OCI-LY1 (cell line): ENCODE results near the gene CLEC16A.
A peak's percentile ranks its signal among the peaks of the same experiment; 100 is the strongest.

Source experiments
- H2AFZ ChIP-seq: fragments of 200-600 bp; sonication (generic), shearing (Covaris generic); 2 replicates; pipeline ENCODE4 v1.6.0; 2014; ENCODE audit warnings: antibody characterized with exemption, mild to moderate bottlenecking, low read length
- H3F3A ChIP-seq: fragments of 200-600 bp; sonication (generic), shearing (Covaris generic); 2 replicates; pipeline ENCODE4 v1.6.0; 2014; ENCODE audit warnings: mild to moderate bottlenecking, antibody characterized with exemption, low read length, moderate library complexity; ENCODE audit not compliant: insufficient read depth
- H3K27ac ChIP-seq: fragments of 200-600 bp; sonication (generic); 2 replicates; pipeline ENCODE4 v1.5.1; 2014; ENCODE audit warnings: low read length, mixed run types, mild to moderate bottlenecking, low read depth; ENCODE audit not compliant: poor library complexity, severe bottlenecking
- H3K27me3 ChIP-seq: fragments of 200-600 bp; sonication (generic); 2 replicates; pipeline ENCODE4 v1.6.0; 2014; ENCODE audit warnings: antibody characterized with exemption, mild to moderate bottlenecking, low read length, moderate library complexity; ENCODE audit not compliant: insufficient read depth
- H3K36me3 ChIP-seq: fragments of 200-600 bp; sonication (generic); 2 replicates; pipeline ENCODE4 v1.6.1; 2014; ENCODE audit warnings: mild to moderate bottlenecking, antibody characterized with exemption, low read length, moderate library complexity, mixed read lengths; ENCODE audit not compliant: insufficient read depth
- H3K4me1 ChIP-seq: fragments of 200-600 bp; sonication (generic); 2 replicates; pipeline ENCODE4 v1.5.1; 2014; ENCODE audit warnings: mild to moderate bottlenecking, low read length, moderate library complexity; ENCODE audit not compliant: insufficient read depth, severe bottlenecking
- H3K4me2 ChIP-seq: fragments of 200-600 bp; sonication (generic), shearing (Covaris generic); 2 replicates; pipeline ENCODE4 v1.6.1; 2014; ENCODE audit warnings: low read length
- H3K4me3 ChIP-seq: fragments of 200-600 bp; sonication (generic); 2 replicates; pipeline ENCODE4 v1.5.1; 2014; ENCODE audit warnings: low read length, low read depth, mild to moderate bottlenecking, mixed read lengths; ENCODE audit not compliant: poor library complexity, severe bottlenecking
- H3K79me2 ChIP-seq: fragments of 200-600 bp; shearing (Covaris generic); 2 replicates; pipeline ENCODE4 v1.6.1; 2016; ENCODE audit warnings: mixed run types, low read length, mixed read lengths; ENCODE audit not compliant: insufficient read depth
- H3K9ac ChIP-seq: fragments of 200-600 bp; sonication (generic), shearing (Covaris generic); 2 replicates; pipeline ENCODE4 v1.6.1; 2014; ENCODE audit warnings: mild to moderate bottlenecking, low read length, mixed read lengths
- H3K9me2 ChIP-seq: fragments of 200-600 bp; sonication (generic), shearing (Covaris generic); 2 replicates; pipeline ENCODE4 v1.6.1; 2014; ENCODE audit warnings: low read depth, mild to moderate bottlenecking, low read length, mixed read lengths
- H3K9me3 ChIP-seq: fragments of 200-600 bp; shearing (Covaris generic); 2 replicates; pipeline ENCODE4 v1.6.1; 2014; ENCODE audit warnings: low read length, mixed read lengths
- H4K20me1 ChIP-seq: fragments of 200-600 bp; sonication (generic), shearing (Covaris generic); 2 replicates; pipeline ENCODE4 v1.6.0; 2016; ENCODE audit warnings: mild to moderate bottlenecking, low read length; ENCODE audit not compliant: insufficient read depth
- EZH2 ChIP-seq: fragments of 200-600 bp; sonication (generic), shearing (Covaris generic); IDR thresholded peaks from 2 replicates; pipeline ENCODE4 v1.8.0; 2017; ENCODE audit warnings: borderline replicate concordance, mixed run types, mild to moderate bottlenecking, antibody characterized with exemption, low read length, moderate library complexity, mixed read lengths
- TF ChIP-seq, protein P1 (sequence below): fragments of 200-600 bp; sonication (generic), shearing (Covaris generic); IDR thresholded peaks from 2 replicates; pipeline ENCODE4 v1.5.1; 2017; ENCODE audit warnings: mild to moderate bottlenecking, antibody characterized with exemption, low read length, moderate library complexity, mixed read lengths

CLEC16A gene

DNA sequence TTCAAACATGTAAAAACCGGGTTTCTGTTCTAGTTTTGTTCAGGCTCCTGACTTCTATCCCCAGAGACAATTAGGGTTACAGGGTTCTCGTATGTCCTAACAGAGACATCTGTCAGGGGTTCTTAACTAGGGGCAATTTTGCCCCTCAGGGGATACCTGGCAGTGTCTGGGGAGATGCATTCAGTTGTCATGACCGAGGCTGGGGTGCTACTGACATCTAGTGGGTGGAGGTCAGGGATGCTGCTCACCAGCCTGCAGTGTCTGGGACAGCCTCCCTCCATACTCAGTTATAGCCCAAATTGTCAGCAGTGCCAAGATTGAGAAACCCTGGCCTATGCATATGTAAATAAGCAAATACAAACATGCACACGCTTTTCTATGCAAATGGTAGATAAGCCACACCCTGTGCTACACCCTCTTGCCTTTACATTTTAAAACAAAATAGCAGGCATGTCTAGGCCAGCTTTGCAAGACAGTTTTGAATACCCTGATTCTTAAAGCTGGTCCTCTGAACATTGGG is 37.4 kb downstream of the CLEC16A start:
- Histone ChIP-seq H3K36me3 (peaks cover 17% of the 10 kb centered on the region; the same call in 1 of the 2 replicates), H3K4me1 (peaks cover 53% of the 10 kb centered on the region), H4K20me1 (no peaks in the 10 kb centered on the region), H3K79me2 (no peaks in the 10 kb centered on the region), H3K9ac (peak overlapping the region; percentile 57; the same call in 1 of the 2 replicates), H3K9me3 (no peaks in the 10 kb centered on the region), H3F3A (no peaks in the 10 kb centered on the region), H3K4me2 (peak overlapping the region; percentile 61), H3K27me3 (no peaks in the 10 kb centered on the region), H3K9me2 (no peaks in the 10 kb centered on the region), H3K27ac (peak overlapping the region; percentile 88), H2AFZ (no peak overlapping the region), H3K4me3 (peak overlapping the region; percentile 49)
- TF ChIP-seq, protein P1, sequence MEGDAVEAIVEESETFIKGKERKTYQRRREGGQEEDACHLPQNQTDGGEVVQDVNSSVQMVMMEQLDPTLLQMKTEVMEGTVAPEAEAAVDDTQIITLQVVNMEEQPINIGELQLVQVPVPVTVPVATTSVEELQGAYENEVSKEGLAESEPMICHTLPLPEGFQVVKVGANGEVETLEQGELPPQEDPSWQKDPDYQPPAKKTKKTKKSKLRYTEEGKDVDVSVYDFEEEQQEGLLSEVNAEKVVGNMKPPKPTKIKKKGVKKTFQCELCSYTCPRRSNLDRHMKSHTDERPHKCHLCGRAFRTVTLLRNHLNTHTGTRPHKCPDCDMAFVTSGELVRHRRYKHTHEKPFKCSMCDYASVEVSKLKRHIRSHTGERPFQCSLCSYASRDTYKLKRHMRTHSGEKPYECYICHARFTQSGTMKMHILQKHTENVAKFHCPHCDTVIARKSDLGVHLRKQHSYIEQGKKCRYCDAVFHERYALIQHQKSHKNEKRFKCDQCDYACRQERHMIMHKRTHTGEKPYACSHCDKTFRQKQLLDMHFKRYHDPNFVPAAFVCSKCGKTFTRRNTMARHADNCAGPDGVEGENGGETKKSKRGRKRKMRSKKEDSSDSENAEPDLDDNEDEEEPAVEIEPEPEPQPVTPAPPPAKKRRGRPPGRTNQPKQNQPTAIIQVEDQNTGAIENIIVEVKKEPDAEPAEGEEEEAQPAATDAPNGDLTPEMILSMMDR, result peak; percentile 87
- no peak for TF ChIP-seq EZH2

DNA sequence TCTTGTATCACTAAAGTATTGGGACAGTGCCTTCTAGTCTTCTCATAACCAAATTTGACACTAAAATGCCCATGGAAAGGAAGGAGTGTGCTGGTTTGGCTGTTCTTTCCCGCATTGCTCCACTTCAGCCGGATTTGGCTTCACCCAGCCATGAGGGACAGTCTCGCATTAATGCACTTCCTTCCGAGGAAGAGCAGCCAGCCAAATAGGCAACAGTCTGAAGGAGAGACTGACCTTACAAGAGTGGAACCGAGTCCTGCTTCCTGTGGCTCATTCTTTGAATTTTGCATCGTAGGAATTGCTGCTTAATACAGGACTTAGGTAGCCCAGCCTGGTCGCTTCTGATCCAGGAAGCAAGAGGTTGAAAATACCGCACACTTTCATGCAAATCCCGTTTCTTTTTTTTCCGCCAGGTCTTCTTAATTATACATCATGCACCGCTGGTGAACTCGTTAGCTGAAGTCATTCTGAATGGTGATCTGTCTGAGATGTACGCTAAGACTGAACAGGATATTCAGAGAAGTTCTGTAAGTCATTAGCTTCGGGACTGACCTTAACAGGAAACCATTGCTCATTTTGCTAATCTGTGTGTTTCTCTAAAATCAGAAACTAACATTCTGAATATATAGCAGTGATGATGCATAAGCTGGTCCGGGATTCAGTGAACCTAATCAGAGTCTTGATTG is 38.2 kb downstream of the CLEC16A start:
- no peaks in the 10 kb centered on the region for H3K9me3 ChIP-seq
- no peaks in the 10 kb centered on the region for H3K79me2 ChIP-seq
- peak overlapping the region; percentile 61 for H3K4me2 ChIP-seq
- H2AFZ ChIP-seq, result no peak overlapping the region
- H3K27ac ChIP-seq, result peak overlapping the region; percentile 88
- peaks cover 13% of the 10 kb centered on the region; the same call in 1 of the 2 replicates for H3K36me3 ChIP-seq
- no peaks in the 10 kb centered on the region for H3K9me2 ChIP-seq
- H3K4me3 ChIP-seq, result peak overlapping the region; percentile 49
- peaks cover 53% of the 10 kb centered on the region for H3K4me1 ChIP-seq
- no peak for TF ChIP-seq EZH2
- TF ChIP-seq, protein P1, result no peak
- H3K27me3 ChIP-seq, result no peaks in the 10 kb centered on the region
- no peaks in the 10 kb centered on the region for H3F3A ChIP-seq
- H4K20me1 ChIP-seq, result no peaks in the 10 kb centered on the region
- peak overlapping the region; percentile 57 for H3K9ac ChIP-seq

DNA sequence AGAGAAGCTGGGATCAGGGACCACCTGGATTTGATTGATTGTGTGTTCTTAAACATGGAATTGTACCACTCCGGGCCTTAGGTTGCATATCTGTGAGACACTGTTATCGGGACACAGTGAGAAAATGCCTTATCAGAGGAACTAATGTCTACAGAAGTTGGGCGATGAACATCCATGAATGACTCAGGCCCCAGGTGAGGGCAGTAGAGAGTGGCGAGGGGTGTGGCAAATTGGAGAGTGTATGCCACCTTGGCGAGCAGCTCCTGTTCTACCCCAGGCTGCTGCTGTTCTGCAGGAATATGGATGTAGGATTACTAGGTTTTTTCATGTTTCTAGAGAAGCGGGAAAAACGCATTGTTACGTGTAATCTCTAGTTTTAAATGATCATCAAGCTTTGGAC is 38.8 kb downstream of the CLEC16A start:
- H2AFZ ChIP-seq, result no peak overlapping the region
- H3K4me2 ChIP-seq, result peak overlapping the region; percentile 61
- H3K4me3 ChIP-seq, result peak overlapping the region; percentile 49

More for the DNA sequence above, 38.8 kb downstream of the CLEC16A start:
- TF ChIP-seq, protein P1, result peak; percentile 65
- no peak for TF ChIP-seq EZH2
- no peaks in the 10 kb centered on the region for H3K9me3 ChIP-seq
- H3K36me3 ChIP-seq, result peaks cover 18% of the 10 kb centered on the region; the same call in 1 of the 2 replicates
- no peaks in the 10 kb centered on the region for H3K79me2 ChIP-seq
- no peaks in the 10 kb centered on the region for H3K9me2 ChIP-seq
- peak overlapping the region; percentile 88 for H3K27ac ChIP-seq
- H3F3A ChIP-seq, result no peaks in the 10 kb centered on the region
- H3K4me1 ChIP-seq, result peaks cover 53% of the 10 kb centered on the region
- H3K9ac ChIP-seq, result peak overlapping the region; percentile 57; the same call in 1 of the 2 replicates
- no peaks in the 10 kb centered on the region for H3K27me3 ChIP-seq
- H4K20me1 ChIP-seq, result no peaks in the 10 kb centered on the region
